Endodermal cell (in vitro differentiated cells): ENCODE data around the gene CCDC82. TPM values are rescaled to one million over a fixed set of nuclear protein-coding genes. Genes with fewer than 3 reads are reported as not detected.
"Not testable (repeated sequence)": the region's sequence is repeated elsewhere in the genome, so short reads cannot be mapped to it uniquely, and the experiment has no call there.

Experiments used
- DNase-seq: peaks from one replicate; pipeline ENCODE4 v3.0.0-alpha.2; 2017
- H3K27ac ChIP-seq: 2 replicates; pipeline ENCODE4 v1.5.1; 2013; ENCODE audit warnings: mild to moderate bottlenecking, low read depth, low read length, moderate library complexity
- H3K27me3 ChIP-seq: 2 replicates; pipeline ENCODE4 v1.6.1; 2013; ENCODE audit warnings: mild to moderate bottlenecking, low read length, moderate library complexity; ENCODE audit not compliant: insufficient read depth, control insufficient read depth, poor library complexity, severe bottlenecking
- H3K36me3 ChIP-seq: 2 replicates; pipeline ENCODE4 v1.7.0; 2013; ENCODE audit warnings: mild to moderate bottlenecking, low read length, moderate library complexity; ENCODE audit not compliant: control insufficient read depth, insufficient read depth
- H3K4me1 ChIP-seq: one replicate; pipeline ENCODE4 v1.7.0; 2013; ENCODE audit warnings: low read length; ENCODE audit not compliant: control insufficient read depth, insufficient read depth
- H3K4me3 ChIP-seq: 2 replicates; pipeline ENCODE4 v1.5.1; 2013; ENCODE audit warnings: mild to moderate bottlenecking, low read length, moderate library complexity
- H3K9ac ChIP-seq: 2 replicates; pipeline ENCODE4 v1.6.1; 2013; ENCODE audit warnings: mild to moderate bottlenecking, low read length, moderate library complexity; ENCODE audit not compliant: poor library complexity, severe bottlenecking; ENCODE audit errors: extremely low read depth
- H3K9me3 ChIP-seq: 2 replicates; pipeline ENCODE4 v1.6.1; 2013; ENCODE audit warnings: mild to moderate bottlenecking, low read length, moderate library complexity; ENCODE audit not compliant: control insufficient read depth
- H3K27ac Mint-ChIP-seq: 2 replicates; pipeline ENCODE4 v1.8.0; 2020; ENCODE audit warnings: mixed read lengths
- H3K27me3 Mint-ChIP-seq: 2 replicates; pipeline ENCODE4 v1.8.0; 2021; ENCODE audit warnings: mild to moderate bottlenecking, mixed read lengths; ENCODE audit not compliant: insufficient read depth
- H3K36me3 Mint-ChIP-seq: 2 replicates; pipeline ENCODE4 v1.8.0; 2020; ENCODE audit warnings: low read depth, mixed read lengths
- H3K4me1 Mint-ChIP-seq: 2 replicates; pipeline ENCODE4 v1.8.0; 2020; ENCODE audit warnings: mixed read lengths
- H3K4me3 Mint-ChIP-seq: 2 replicates; pipeline ENCODE4 v1.8.0; 2020; ENCODE audit warnings: mild to moderate bottlenecking, moderate library complexity, mixed read lengths
- H3K9me3 Mint-ChIP-seq: 2 replicates; pipeline ENCODE4 v1.8.0; 2020; ENCODE audit warnings: mild to moderate bottlenecking, mixed read lengths
- CTCF ChIP-seq: fragments of 200-600 bp; sonication (generic); conservative IDR thresholded peaks from 2 replicates; pipeline ENCODE4 v1.5.0; 2021; ENCODE audit warnings: antibody characterized with exemption, mild to moderate bottlenecking
- WGBS, 2 experiments: methylation state at CpG; one replicate each; pipeline versions ENCODE4 v1.1.5 to v1.1.7; 2013; ENCODE audit warnings: missing lambda C conversion rate in 2 of 2, mixed read lengths in 1 of 2; ENCODE audit not compliant: insufficient coverage in 1 of 2, insufficient read length in 1 of 2; 5-methylcytosine and 5-hydroxymethylcytosine counted together
- total RNA-seq, 2 donors: library from RNA; stranded (reverse); fragmentation: NEBNext Ultra II Directional in 1 of 2; extraction: Animal tissue kit (Norgen Biotek cat#: 25700) in 1 of 2; gene quantifications; 2 replicates in 1 of 2; 3 replicates in 1 of 2; pipeline ENCODE4 v1.2.1, GENCODE V29; 2021

The CCDC82 gene
- total RNA-seq, 2 donors from 2014 or later = 16.3 to 25.7 TPM

- no peaks in the 10 kb centered on the region for H3K9me3 Mint-ChIP-seq
- H3K9me3 ChIP-seq = no peaks in the 10 kb centered on the region
- no peak for DNase-seq
- no peak overlapping the region for H3K27ac ChIP-seq
- no peaks in the 10 kb centered on the region for H3K27me3 Mint-ChIP-seq
- H3K4me3 ChIP-seq = no peak overlapping the region
- peaks cover 3% of the 10 kb centered on the region for H3K4me1 Mint-ChIP-seq
- no peaks in the 10 kb centered on the region for H3K27me3 ChIP-seq
- TF ChIP-seq CTCF = no peak
- H3K27ac Mint-ChIP-seq = no peak overlapping the region
- 57 to 79% methylated on average over 1 to 2 of the region's 2 CpGs for WGBS, 2 experiments
- no peak overlapping the region for H3K9ac ChIP-seq
- H3K4me3 Mint-ChIP-seq = no peak overlapping the region
- no peaks in the 10 kb centered on the region for H3K36me3 ChIP-seq
- no peaks in the 10 kb centered on the region for H3K36me3 Mint-ChIP-seq
- H3K4me1 ChIP-seq = no peaks in the 10 kb centered on the region
Measured at GRCh38 chr11:96424693-96425092, 35.0 kb upstream of the CCDC82 start.

- Mint-ChIP-seq H3K27me3 (peaks cover 1% of the 10 kb centered on the region), H3K36me3 (no peaks in the 10 kb centered on the region), H3K27ac (no peak overlapping the region), H3K4me1 (no peaks in the 10 kb centered on the region), H3K9me3 (peaks cover 13% of the 10 kb centered on the region), H3K4me3 (no peak overlapping the region)
- H3K27ac ChIP-seq = no peak overlapping the region
- no peak for DNase-seq
- H3K9ac ChIP-seq = no peak overlapping the region
- H3K4me3 ChIP-seq = no peak overlapping the region
- H3K4me1 ChIP-seq = no peaks in the 10 kb centered on the region
- no peaks in the 10 kb centered on the region for H3K36me3 ChIP-seq
- H3K27me3 ChIP-seq = no peaks in the 10 kb centered on the region
- TF ChIP-seq CTCF = no peak
- peaks cover 8% of the 10 kb centered on the region for H3K9me3 ChIP-seq
Measured at GRCh38 chr11:96413408-96413807, 23.7 kb upstream of the CCDC82 start.

- Histone ChIP-seq H3K27ac (no peak overlapping the region), H3K4me1 (no peaks in the 10 kb centered on the region), H3K9me3 (peaks cover 8% of the 10 kb centered on the region), H3K27me3 (no peaks in the 10 kb centered on the region), H3K36me3 (no peaks in the 10 kb centered on the region), H3K4me3 (no peak overlapping the region), H3K9ac (no peak overlapping the region)
- no peak overlapping the region for H3K27ac Mint-ChIP-seq
- 92% methylated on average over 1 of the region's 1 CpG; no CpG with 5 or more reads in 1 of the 2 experiments for WGBS, 2 experiments
- H3K27me3 Mint-ChIP-seq = peaks cover 1% of the 10 kb centered on the region
- DNase-seq = no peak
- H3K36me3 Mint-ChIP-seq = no peaks in the 10 kb centered on the region
- H3K9me3 Mint-ChIP-seq = peaks cover 13% of the 10 kb centered on the region
- no peak overlapping the region for H3K4me3 Mint-ChIP-seq
- TF ChIP-seq CTCF = no peak
- H3K4me1 Mint-ChIP-seq = no peaks in the 10 kb centered on the region
Measured at GRCh38 chr11:96412761-96413381, 23.2 kb upstream of the CCDC82 start.

- H3K4me3 Mint-ChIP-seq = peak overlapping the region; percentile 64
- H3K4me1 Mint-ChIP-seq, H3K36me3 Mint-ChIP-seq, H3K27me3 ChIP-seq, DNase-seq, H3K9me3 ChIP-seq, H3K9ac ChIP-seq, H3K4me1 ChIP-seq, H3K27ac ChIP-seq, H3K27me3 Mint-ChIP-seq, H3K36me3 ChIP-seq: not testable (repeated sequence)
- H3K4me3 ChIP-seq = peak overlapping the region; percentile 59
- 55 to 75% methylated on average over 4 to 17 of the region's 18 CpGs for WGBS, 2 experiments
- peaks cover 13% of the 10 kb centered on the region for H3K9me3 Mint-ChIP-seq
- H3K27ac Mint-ChIP-seq = peak overlapping the region; percentile 91
Measured at GRCh38 chr11:96411412-96411811, 21.7 kb upstream of the CCDC82 start.
